GM21526 (cell line): ENCODE data around the gene CNTNAP5.

Experiments
- ATAC-seq: cut with Tn5 transposase; IDR thresholded peaks from one replicate; pipeline ENCODE4 v1.9.1; 2021; ENCODE audit warnings: moderate library complexity; ENCODE audit not compliant: unreplicated experiment, low FRiP score

The CNTNAP5 gene

GRCh38 chr2:124145982-124146381 lies 120.9 kb downstream of the CNTNAP5 start:
- no peak for ATAC-seq

DNA sequence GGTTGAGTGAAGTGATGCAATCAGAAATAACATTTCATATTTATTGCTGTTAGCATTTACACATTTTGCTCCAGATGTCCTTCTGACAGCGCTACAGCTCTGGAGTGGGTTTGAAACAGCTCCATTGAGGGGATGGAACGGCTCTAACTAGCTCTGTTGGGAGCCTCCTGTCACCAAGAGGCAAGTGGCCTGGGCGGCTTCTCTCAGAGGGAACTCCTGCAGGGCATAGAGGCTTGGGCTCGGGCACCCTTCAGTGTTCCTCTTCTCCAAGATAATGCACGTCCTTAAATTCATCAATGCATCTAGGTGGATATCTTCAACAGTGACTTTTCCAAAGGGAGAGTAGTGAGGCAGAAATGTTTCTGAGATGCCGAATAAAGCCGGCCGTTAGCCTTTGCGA lies 122.5 kb downstream of the CNTNAP5 start:
- ATAC-seq, result no peak

DNA sequence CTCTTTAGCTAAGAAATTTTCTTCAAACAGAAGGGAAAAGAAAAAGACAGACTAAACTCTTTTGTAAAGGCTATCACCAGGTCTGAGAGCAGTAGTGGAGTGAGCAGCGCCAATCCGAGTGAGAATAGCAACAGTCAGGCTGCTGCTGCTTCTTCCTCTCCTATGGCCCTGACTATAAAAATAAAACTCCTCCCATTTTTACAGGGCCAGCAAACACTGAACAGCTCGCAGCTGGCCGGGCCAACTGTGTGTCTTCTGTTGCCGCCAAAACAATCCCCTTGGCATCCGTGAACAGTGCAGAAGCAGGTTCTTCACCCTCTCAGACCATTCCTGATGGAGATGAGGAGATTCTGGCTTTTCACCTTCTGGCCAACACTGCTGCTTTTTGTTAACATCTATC lies 124.5 kb downstream of the CNTNAP5 start:
- no peak for ATAC-seq

GRCh38 chr2:124151691-124152090 lies 126.6 kb downstream of the CNTNAP5 start:
- no peak for ATAC-seq

GRCh38 chr2:124153713-124154112 lies 128.6 kb downstream of the CNTNAP5 start:
- no peak for ATAC-seq

DNA sequence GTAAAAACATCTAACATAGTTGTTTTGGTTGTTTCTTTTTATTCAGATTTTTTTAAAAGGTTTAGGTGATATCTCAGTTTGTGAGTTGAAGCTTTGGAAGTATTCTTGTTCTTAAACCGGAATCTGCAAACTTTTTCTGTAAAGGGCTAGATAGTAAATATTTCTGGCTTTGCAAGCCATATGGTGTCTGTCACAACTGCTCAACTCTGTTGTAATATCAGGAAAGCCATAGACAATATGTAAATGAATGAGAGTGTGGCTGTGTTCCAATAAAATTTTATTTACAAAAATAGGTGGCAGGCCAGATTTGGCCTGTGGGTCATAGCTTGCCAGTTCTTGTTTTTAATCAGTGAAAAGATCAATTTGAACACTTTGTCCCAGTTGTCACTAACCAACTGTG lies 134.1 kb downstream of the CNTNAP5 start:
- no peak for ATAC-seq

DNA sequence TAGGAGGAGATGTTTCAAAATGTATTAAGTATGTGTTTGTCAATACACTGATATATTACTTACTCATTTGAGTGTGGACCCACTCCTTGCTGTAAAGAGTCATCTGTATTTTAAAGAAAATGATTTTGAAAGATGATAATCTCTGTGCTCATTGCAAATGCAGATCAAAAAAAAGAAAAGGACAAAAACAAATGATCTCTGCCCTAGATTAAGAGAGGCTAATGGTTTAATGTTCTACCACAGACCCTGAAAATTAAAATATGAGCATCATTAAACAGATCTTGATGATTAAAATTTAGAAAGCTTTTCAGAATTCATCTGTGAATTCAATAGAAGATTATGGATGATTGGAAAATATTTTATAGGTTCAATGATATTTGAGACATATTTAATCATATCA lies 136.5 kb downstream of the CNTNAP5 start:
- no peak for ATAC-seq

GRCh38 chr2:124162256-124162655 lies 137.2 kb downstream of the CNTNAP5 start:
- no peak for ATAC-seq

GRCh38 chr2:124163840-124164239 lies 138.8 kb downstream of the CNTNAP5 start:
- ATAC-seq, result no peak

GRCh38 chr2:124165698-124166097 lies 140.6 kb downstream of the CNTNAP5 start:
- no peak for ATAC-seq

GRCh38 chr2:124171472-124172063 lies 146.5 kb downstream of the CNTNAP5 start:
- ATAC-seq, result no peak

GRCh38 chr2:124178719-124179118 lies 153.6 kb downstream of the CNTNAP5 start:
- ATAC-seq, result no peak

DNA sequence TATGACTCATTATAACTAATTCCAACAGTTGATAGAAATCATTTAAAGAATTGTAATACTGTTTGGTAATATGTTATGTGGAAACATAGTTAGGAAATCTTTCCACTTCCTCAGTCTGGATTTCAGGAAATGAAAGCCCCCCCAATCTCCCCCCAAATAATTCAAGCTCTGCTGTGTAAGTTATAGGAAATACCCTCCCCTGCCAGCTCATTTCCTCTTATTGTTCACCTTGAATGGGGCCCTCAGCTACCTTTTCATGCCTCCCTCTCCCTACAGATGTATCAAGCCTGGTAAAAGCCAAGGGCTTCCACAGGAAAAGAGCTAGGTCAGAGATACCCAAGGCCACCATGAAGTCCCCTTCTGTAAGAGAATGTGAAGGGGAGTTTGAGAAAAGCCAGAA lies 155.5 kb downstream of the CNTNAP5 start:
- ATAC-seq, result no peak

GRCh38 chr2:124186801-124187200 lies 161.7 kb downstream of the CNTNAP5 start:
- no peak for ATAC-seq

DNA sequence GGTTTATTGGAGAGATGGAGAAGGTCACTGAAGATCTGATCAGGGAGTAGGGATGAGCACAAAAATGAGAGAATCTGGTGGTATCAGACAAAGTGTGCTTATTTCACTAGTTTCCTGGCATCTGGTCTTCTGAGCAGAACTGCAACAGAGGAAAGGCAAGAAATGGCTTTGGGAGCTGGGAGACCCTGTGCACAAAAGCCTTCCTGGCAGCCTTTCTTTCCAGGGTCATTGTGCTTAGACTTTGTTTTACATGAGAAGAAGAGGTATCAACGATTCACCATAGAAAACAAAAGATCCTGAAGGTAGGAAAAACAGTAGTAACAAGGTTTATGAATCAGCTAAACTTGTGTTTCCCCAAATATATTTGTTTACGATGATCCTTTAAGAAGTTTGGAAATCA lies 162.9 kb downstream of the CNTNAP5 start:
- ATAC-seq, result no peak

DNA sequence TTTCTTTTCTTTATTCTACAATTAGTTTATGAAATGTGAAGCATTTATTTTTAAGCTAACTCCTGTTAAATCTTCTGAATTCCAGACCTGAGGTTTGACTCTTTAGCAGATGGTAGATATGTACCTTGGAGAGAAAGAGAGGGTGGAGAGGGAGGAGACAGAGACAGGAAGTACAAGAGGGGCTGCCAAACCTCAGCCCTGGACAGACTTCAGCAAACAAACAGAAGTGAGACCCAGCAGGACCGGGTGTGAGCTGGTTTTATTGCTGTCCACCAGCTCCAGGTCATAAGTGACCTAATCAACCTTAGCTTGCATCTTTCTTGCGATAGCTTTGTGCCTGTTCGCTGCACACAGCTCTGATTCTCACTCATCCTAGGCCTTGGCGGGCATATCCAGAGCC lies 168.6 kb downstream of the CNTNAP5 start:
- no peak for ATAC-seq

GRCh38 chr2:124201713-124202112 lies 176.6 kb downstream of the CNTNAP5 start:
- ATAC-seq, result no peak

- no peak for ATAC-seq
Measured at GRCh38 chr2:124209441-124209840, 184.4 kb downstream of the CNTNAP5 start.

DNA sequence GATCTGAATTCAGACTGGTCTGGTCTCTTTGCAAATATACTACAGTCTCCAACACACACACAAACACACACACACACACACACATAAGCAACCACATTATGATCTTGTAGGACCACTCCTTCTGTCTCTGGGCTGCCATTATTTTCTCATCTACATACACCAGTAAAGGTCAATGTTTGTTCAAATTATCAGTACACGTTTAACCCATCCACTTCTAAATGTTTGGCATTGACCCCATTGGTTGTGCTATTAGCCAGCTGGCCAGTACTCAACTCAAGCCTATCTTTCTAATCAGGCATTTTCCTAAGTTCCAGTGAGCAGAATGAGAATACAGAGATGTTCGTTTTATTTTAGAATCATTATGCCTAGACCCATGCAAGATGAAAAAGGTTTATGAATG lies 186.4 kb downstream of the CNTNAP5 start:
- no peak for ATAC-seq

GRCh38 chr2:124213977-124214587 lies 189.0 kb downstream of the CNTNAP5 start:
- no peak for ATAC-seq

GRCh38 chr2:124246170-124246569 lies 221.1 kb downstream of the CNTNAP5 start:
- ATAC-seq, result no peak

DNA sequence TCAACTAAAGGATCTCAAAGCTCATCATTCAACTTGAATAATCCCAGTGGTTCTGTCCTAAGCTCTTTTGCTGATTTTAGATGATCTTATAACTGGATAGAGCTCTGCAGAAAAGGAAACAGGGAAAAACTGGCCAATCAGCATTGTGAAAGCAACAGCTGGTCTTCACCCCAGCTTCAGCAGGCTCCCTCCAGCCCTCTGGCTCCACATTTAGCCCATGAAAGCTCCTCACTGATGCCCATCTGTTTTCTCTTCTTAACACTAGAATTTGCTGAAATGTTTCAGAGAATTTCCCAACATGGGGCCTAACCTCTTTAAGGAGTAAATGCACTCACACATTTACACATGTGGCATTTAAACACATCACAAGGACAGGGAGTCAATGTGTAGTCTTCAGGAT lies 223.3 kb downstream of the CNTNAP5 start:
- ATAC-seq, result no peak

DNA sequence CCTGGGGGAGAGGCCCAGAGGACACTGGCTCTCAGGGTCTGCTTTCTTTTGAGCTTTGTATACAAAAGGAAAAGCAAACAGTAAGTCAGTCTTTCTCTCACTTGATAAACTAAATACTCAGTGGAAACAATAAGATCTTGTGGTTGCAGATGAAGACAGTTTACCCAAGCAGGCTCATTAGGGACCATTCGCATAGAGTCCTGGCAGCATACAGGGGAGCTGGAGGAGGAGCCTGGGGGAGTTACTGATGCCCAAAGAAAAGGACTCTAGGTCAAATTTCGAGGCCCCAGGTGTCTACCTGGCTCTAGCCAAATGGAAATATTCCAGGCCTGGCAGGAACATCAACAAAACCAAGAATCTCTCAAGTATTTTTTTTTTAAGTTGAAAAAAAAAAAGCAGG lies 225.3 kb downstream of the CNTNAP5 start:
- no peak for ATAC-seq
